Measurements from ENCODE around the gene LMCD1. TPM values are rescaled to one million over a fixed set of nuclear protein-coding genes. Genes with fewer than 3 reads are reported as not detected.

LMCD1 gene
- total and polyA plus RNA-seq, 2 experiments from 2014 or later, result 21.8 to 35.3 TPM

GRCh38 chr3:8581806-8582445 is 80.3 kb downstream of the LMCD1 start:
- Histone ChIP-seq H3K4me1 (ENCODE audit: insufficient read depth) (peaks cover 6% of the 10 kb centered on the region; the same call in 1 of the 2 replicates), H2AFZ (no peak overlapping the region), H3K4me3 (no peak overlapping the region), H3K36me3 (ENCODE audit: insufficient read depth) (no peaks in the 10 kb centered on the region), H3K27ac (ENCODE audit: low read depth) (no peak overlapping the region), H3K4me2 (no peak overlapping the region), H3F3A (replicated peaks; ENCODE audit: low read depth) (no peaks in the 10 kb centered on the region), H4K20me1 (replicated peaks; ENCODE audit: insufficient read depth) (no peaks in the 10 kb centered on the region), H3K9me2 (ENCODE audit: insufficient read depth) (no peaks in the 10 kb centered on the region), H3K79me2 (replicated peaks; ENCODE audit: insufficient read depth) (no peaks in the 10 kb centered on the region), H3K27me3 (ENCODE audit: insufficient read depth) (no peaks in the 10 kb centered on the region)
- DNase-seq (ENCODE audit: low spot score) (no peak), ATAC-seq (no peak)
- Mint-ChIP-seq H3K4me3 (no peak overlapping the region), H3K27me3 (ENCODE audit: insufficient read depth, low read depth, poor library complexity) (peaks cover 1% of the 10 kb centered on the region), H3K9me3 (no peaks in the 10 kb centered on the region), H3K36me3 (ENCODE audit: low read depth) (no peaks in the 10 kb centered on the region), H3K27ac (no peak overlapping the region), H3K4me1 (peaks cover 7% of the 10 kb centered on the region; the same call in 1 of the 3 replicates)
- no peak for TF ChIP-seq POLR2AphosphoS5 (IDR thresholded peaks at IDR 0.05; ENCODE audit: low read depth)
- no peak for TF ChIP-seq JUNB (IDR thresholded peaks at IDR 0.05; ENCODE audit: unreplicated experiment)
- no peak for TF ChIP-seq ZNF331 (CRISPR knock-in tag; IDR thresholded peaks at IDR 0.05; ENCODE audit: low read depth)
- TF ChIP-seq CTCF (conservative IDR thresholded peaks at IDR 0.05; ENCODE audit: low read depth in 2 of 2), result no peak
- TF ChIP-seq CREB1 (CRISPR knock-in tag; IDR thresholded peaks at IDR 0.05; ENCODE audit: low read depth), result no peak
- TF ChIP-seq ZNF462 (CRISPR knock-in tag; IDR thresholded peaks at IDR 0.05), result no peak
- no peak for TF ChIP-seq NANOG (IDR thresholded peaks at IDR 0.05; ENCODE audit: borderline replicate concordance)
- no peak for TF ChIP-seq EZH2phosphoT487 (IDR thresholded peaks at IDR 0.05; ENCODE audit: unreplicated experiment)
- TF ChIP-seq STAT1 (IDR thresholded peaks at IDR 0.05; ENCODE audit: unreplicated experiment), result no peak
- no peak for TF ChIP-seq ETS1 (IDR thresholded peaks at IDR 0.05)
- TF ChIP-seq ZNF114 (CRISPR knock-in tag; IDR thresholded peaks at IDR 0.05), result no peak
- TF ChIP-seq REST (IDR thresholded peaks at IDR 0.05; ENCODE audit: unreplicated experiment), result no peak

Measured in GM23338 (cell line).